ENCODE data around the gene GZMB. TPM values are rescaled to one million over a fixed set of nuclear protein-coding genes. Genes with fewer than 3 reads are reported as not detected.
A peak's percentile ranks its signal among the peaks of the same experiment; 100 is the strongest.

The GZMB gene
- total RNA-seq (not detected), polyA plus RNA-seq (1 to 10 TPM in 2 of 4 donors, under 1 TPM in 1, not detected in 1; 0.29 to 3.0 (median 1.0) TPM)

DNA sequence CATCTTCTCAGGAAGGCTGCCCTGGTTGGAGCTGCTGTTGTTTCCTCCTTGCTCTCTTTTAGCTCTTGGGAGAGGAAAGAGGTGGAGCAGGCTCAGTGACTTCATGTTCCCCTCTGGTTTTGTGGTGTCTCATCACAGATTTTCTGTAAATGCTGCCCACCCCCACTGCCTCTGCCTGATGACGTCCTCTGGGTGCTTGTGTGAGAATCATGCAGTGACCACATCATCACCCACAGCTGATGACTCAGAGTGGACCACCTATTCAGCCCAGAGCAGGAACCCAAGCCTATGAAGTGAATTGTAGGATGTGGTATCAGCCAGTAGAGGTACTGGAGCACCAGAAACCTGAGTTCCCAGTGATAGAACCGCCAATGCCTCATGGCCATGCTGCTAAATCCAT, at the start of gene GZMB:
Gene GZMB, minus strand, starts transcription at position 33 of the 400 bp plus-strand sequence. Its CDS starts 30 bp downstream, at position 3.
- Histone ChIP-seq H3K9me3 (ENCODE audit: control insufficient read depth in 2 of 2, low read length in 2 of 2) (no peaks in the 10 kb centered on the region), H3K36me3 (ENCODE audit: control insufficient read depth, insufficient read depth, low read length) (no peaks in the 10 kb centered on the region), H3K27me3 (ENCODE audit: control insufficient read depth, insufficient read depth, low read length) (no peaks in the 10 kb centered on the region), H3K4me3 (ENCODE audit: low read depth, low read length) (no peak within 1 kb of the TSS), H3K4me1 (ENCODE audit: control insufficient read depth, insufficient read depth, low read length, poor library complexity, severe bottlenecking) (no peaks in the 10 kb centered on the region), H3K27ac (ENCODE audit: insufficient read depth, low read length, poor library complexity, severe bottlenecking) (no peak within 1 kb of the TSS)
- Mint-ChIP-seq H3K36me3 (no peaks in the 10 kb centered on the region), H3K4me1 (peaks cover 0 to 2% (median 0%) of the 10 kb centered on the region in 4 donors), H3K27ac (peak within 1 kb of the TSS in 2 of 3 donors; percentile 40 to 43), H3K9me3 (no peaks in the 10 kb centered on the region), H3K4me3 (no peak within 1 kb of the TSS), H3K27me3 (peaks cover 17% of the 10 kb centered on the region)
- ATAC-seq (ENCODE audit: low read depth in 2 of 2) (peak; percentile 60 to 70), DNase-seq (no peak)

DNA sequence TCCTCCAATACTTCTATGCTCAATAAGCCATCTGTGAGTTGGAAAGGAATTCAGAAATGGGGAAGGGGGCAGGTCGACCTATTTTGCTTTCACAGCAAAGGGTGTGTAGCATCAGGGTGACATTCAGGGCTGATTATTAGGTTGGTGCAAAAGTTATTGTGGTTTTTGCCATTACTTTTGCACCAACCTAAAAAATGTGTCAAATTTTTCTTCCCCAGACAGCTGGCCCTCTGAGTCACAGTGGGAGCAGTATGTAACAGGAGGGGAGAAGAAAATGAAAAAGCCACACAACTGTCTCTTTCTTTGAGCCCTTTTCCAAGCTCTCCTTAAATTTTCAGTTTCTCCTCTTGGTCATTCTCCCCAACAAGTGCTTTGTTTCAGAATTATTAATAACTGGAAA, 47.1 kb upstream of the GZMB start:
- Mint-ChIP-seq H3K27me3 (peaks cover 22% of the 10 kb centered on the region), H3K4me1 (peaks cover 6 to 29% (median 13%) of the 10 kb centered on the region in 4 donors), H3K27ac (no peak overlapping the region), H3K9me3 (peaks cover 0 to 3% (median 0%) of the 10 kb centered on the region in 7 donors), H3K4me3 (no peak overlapping the region), H3K36me3 (peaks cover under 1% of the 10 kb centered on the region)
- H3K4me1 ChIP-seq (ENCODE audit: control insufficient read depth, insufficient read depth, low read length, poor library complexity, severe bottlenecking), result peaks cover 10% of the 10 kb centered on the region
- ATAC-seq (ENCODE audit: low read depth in 2 of 2) (no peak), DNase-seq (no peak)
- H3K36me3 ChIP-seq (ENCODE audit: control insufficient read depth, insufficient read depth, low read length), result no peaks in the 10 kb centered on the region
- no peaks in the 10 kb centered on the region for H3K9me3 ChIP-seq (ENCODE audit: control insufficient read depth in 2 of 2, low read length in 2 of 2)
- H3K27ac ChIP-seq (ENCODE audit: insufficient read depth, low read length, poor library complexity, severe bottlenecking), result no peak overlapping the region
- H3K4me3 ChIP-seq (ENCODE audit: low read depth, low read length), result no peak overlapping the region
- peaks cover 12% of the 10 kb centered on the region for H3K27me3 ChIP-seq (ENCODE audit: control insufficient read depth, insufficient read depth, low read length)

- Histone ChIP-seq H3K27me3 (ENCODE audit: control insufficient read depth, insufficient read depth, low read length) (peaks cover 12% of the 10 kb centered on the region), H3K36me3 (ENCODE audit: control insufficient read depth, insufficient read depth, low read length) (no peaks in the 10 kb centered on the region), H3K4me3 (ENCODE audit: low read depth, low read length) (no peak overlapping the region), H3K27ac (ENCODE audit: insufficient read depth, low read length, poor library complexity, severe bottlenecking) (no peak overlapping the region), H3K4me1 (ENCODE audit: control insufficient read depth, insufficient read depth, low read length, poor library complexity, severe bottlenecking) (peaks cover 10% of the 10 kb centered on the region), H3K9me3 (ENCODE audit: control insufficient read depth in 2 of 2, low read length in 2 of 2) (no peaks in the 10 kb centered on the region)
- Mint-ChIP-seq H3K36me3 (peaks cover 3% of the 10 kb centered on the region), H3K9me3 (peaks cover 0 to 6% (median 0%) of the 10 kb centered on the region in 7 donors), H3K27me3 (peaks cover 22% of the 10 kb centered on the region), H3K27ac (no peak overlapping the region), H3K4me1 (peaks cover 6 to 32% (median 13%) of the 10 kb centered on the region in 4 donors), H3K4me3 (peak overlapping the region in 1 of 4 donors; percentile 40)
- ATAC-seq (ENCODE audit: low read depth in 2 of 2) (no peak), DNase-seq (no peak)
These were observed 46.5 kb upstream of the GZMB start for GRCh38 chr14:24680516-24680915.

- ATAC-seq (ENCODE audit: low read depth in 2 of 2), result no peak
- Mint-ChIP-seq H3K36me3 (peaks cover 3% of the 10 kb centered on the region), H3K27ac (no peak overlapping the region), H3K4me1 (peaks cover 11 to 43% (median 20%) of the 10 kb centered on the region in 4 donors), H3K27me3 (peaks cover 18% of the 10 kb centered on the region), H3K4me3 (peak overlapping the region in 1 of 4 donors; percentile 53), H3K9me3 (peaks cover 0 to 10% (median 0%) of the 10 kb centered on the region in 7 donors)
- H3K9me3 ChIP-seq (ENCODE audit: control insufficient read depth in 2 of 2, low read length in 2 of 2), result no peaks in the 10 kb centered on the region
- H3K27me3 ChIP-seq (ENCODE audit: control insufficient read depth, insufficient read depth, low read length), result peaks cover 12% of the 10 kb centered on the region
- peaks cover 17% of the 10 kb centered on the region for H3K4me1 ChIP-seq (ENCODE audit: control insufficient read depth, insufficient read depth, low read length, poor library complexity, severe bottlenecking)
- H3K4me3 ChIP-seq (ENCODE audit: low read depth, low read length), result no peak overlapping the region
- H3K36me3 ChIP-seq (ENCODE audit: control insufficient read depth, insufficient read depth, low read length), result no peaks in the 10 kb centered on the region
- no peak overlapping the region for H3K27ac ChIP-seq (ENCODE audit: insufficient read depth, low read length, poor library complexity, severe bottlenecking)
- DNase-seq, result no peak
These were observed 45.4 kb upstream of the GZMB start for GRCh38 chr14:24679248-24679961.

GRCh38 chr14:24678801-24679247, 44.8 kb upstream of the GZMB start:
- Histone ChIP-seq H3K27ac (ENCODE audit: insufficient read depth, low read length, poor library complexity, severe bottlenecking) (no peak overlapping the region), H3K4me3 (ENCODE audit: low read depth, low read length) (peak overlapping the region; percentile 18), H3K9me3 (ENCODE audit: control insufficient read depth in 2 of 2, low read length in 2 of 2) (no peaks in the 10 kb centered on the region), H3K27me3 (ENCODE audit: control insufficient read depth, insufficient read depth, low read length) (peaks cover 12% of the 10 kb centered on the region), H3K4me1 (ENCODE audit: control insufficient read depth, insufficient read depth, low read length, poor library complexity, severe bottlenecking) (peaks cover 22% of the 10 kb centered on the region), H3K36me3 (ENCODE audit: control insufficient read depth, insufficient read depth, low read length) (no peaks in the 10 kb centered on the region)
- ATAC-seq (ENCODE audit: low read depth in 2 of 2) (peak; percentile 90), DNase-seq (peak; percentile 69 to 91 (median 81))
- Mint-ChIP-seq H3K9me3 (peaks cover 0 to 10% (median 0%) of the 10 kb centered on the region in 7 donors), H3K36me3 (peaks cover 3% of the 10 kb centered on the region), H3K4me3 (peak overlapping the region; percentile 29 to 89 (median 66)), H3K27me3 (peaks cover 19% of the 10 kb centered on the region), H3K27ac (peak overlapping the region in 2 of 3 donors; percentile 89 to 91), H3K4me1 (peaks cover 17 to 49% (median 22%) of the 10 kb centered on the region in 4 donors)

GRCh38 chr14:24677956-24678355, 44.0 kb upstream of the GZMB start:
- Mint-ChIP-seq H3K36me3 (peaks cover 3% of the 10 kb centered on the region), H3K4me3 (no peak overlapping the region), H3K9me3 (peaks cover 0 to 10% (median 0%) of the 10 kb centered on the region in 7 donors), H3K27ac (peak overlapping the region in 1 of 3 donors; percentile 21), H3K27me3 (peaks cover 15% of the 10 kb centered on the region), H3K4me1 (peaks cover 26 to 58% (median 28%) of the 10 kb centered on the region in 4 donors)
- H3K27me3 ChIP-seq (ENCODE audit: control insufficient read depth, insufficient read depth, low read length), result peaks cover 9% of the 10 kb centered on the region
- H3K9me3 ChIP-seq (ENCODE audit: control insufficient read depth in 2 of 2, low read length in 2 of 2), result no peaks in the 10 kb centered on the region
- H3K27ac ChIP-seq (ENCODE audit: insufficient read depth, low read length, poor library complexity, severe bottlenecking), result no peak overlapping the region
- no peaks in the 10 kb centered on the region for H3K36me3 ChIP-seq (ENCODE audit: control insufficient read depth, insufficient read depth, low read length)
- no peak overlapping the region for H3K4me3 ChIP-seq (ENCODE audit: low read depth, low read length)
- ATAC-seq (ENCODE audit: low read depth in 2 of 2) (no peak), DNase-seq (no peak)
- peaks cover 31% of the 10 kb centered on the region for H3K4me1 ChIP-seq (ENCODE audit: control insufficient read depth, insufficient read depth, low read length, poor library complexity, severe bottlenecking)

- peak overlapping the region; percentile 82 to 90 (median 88) for H3K4me3 Mint-ChIP-seq
- H3K36me3 Mint-ChIP-seq, result peaks cover 3% of the 10 kb centered on the region
- H3K4me1 Mint-ChIP-seq, result peaks cover 27 to 56% (median 28%) of the 10 kb centered on the region in 4 donors
- peaks cover 7% of the 10 kb centered on the region for H3K27me3 Mint-ChIP-seq
- DNase-seq (peak in 2 of 3 donors; percentile 38 to 86), ATAC-seq (ENCODE audit: low read depth in 2 of 2) (peak; percentile 44 to 54)
- Histone ChIP-seq H3K4me1 (ENCODE audit: control insufficient read depth, insufficient read depth, low read length, poor library complexity, severe bottlenecking) (peaks cover 35% of the 10 kb centered on the region), H3K9me3 (ENCODE audit: control insufficient read depth in 2 of 2, low read length in 2 of 2) (no peaks in the 10 kb centered on the region), H3K27me3 (ENCODE audit: control insufficient read depth, insufficient read depth, low read length) (no peaks in the 10 kb centered on the region), H3K4me3 (ENCODE audit: low read depth, low read length) (peak overlapping the region; percentile 72), H3K36me3 (ENCODE audit: control insufficient read depth, insufficient read depth, low read length) (no peaks in the 10 kb centered on the region), H3K27ac (ENCODE audit: insufficient read depth, low read length, poor library complexity, severe bottlenecking) (peak overlapping the region; percentile 64)
- H3K27ac Mint-ChIP-seq, result peak overlapping the region; percentile 67 to 98 (median 82)
- peaks cover 0 to 10% (median 0%) of the 10 kb centered on the region in 7 donors for H3K9me3 Mint-ChIP-seq
These were observed 40.4 kb upstream of the GZMB start for GRCh38 chr14:24674204-24674970.
